ENCODE measurements around the gene HSPA1L. TPM values are rescaled to one million over a fixed set of nuclear protein-coding genes. Genes with fewer than 3 reads are reported as not detected.

The HSPA1L gene
- total and polyA plus RNA-seq, 10 of the 15 experiments (the other 5 are each of a cell fraction or from before 2014, with no cell fraction given) = 0.69 to 2.5 (median 1.5) TPM

DNA sequence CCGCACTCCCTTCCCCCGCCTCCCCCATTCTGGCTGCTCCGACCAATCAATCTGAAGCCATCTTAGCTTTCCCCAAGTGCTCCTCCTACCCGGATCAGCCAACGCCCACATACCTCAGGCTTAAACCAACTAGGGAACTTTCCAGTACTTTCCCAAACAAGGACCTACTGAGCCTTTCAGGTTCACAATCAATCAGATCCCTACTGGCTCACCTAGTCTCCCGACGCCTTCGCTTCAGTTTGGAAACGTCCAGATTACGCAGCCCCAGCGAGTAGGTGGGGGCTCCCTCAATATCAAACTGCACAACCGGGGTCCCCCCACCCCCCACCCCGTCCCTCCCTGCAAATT is 432 bp downstream of the HSPA1L start (continued):
- TF ChIP-seq, protein P1, sequence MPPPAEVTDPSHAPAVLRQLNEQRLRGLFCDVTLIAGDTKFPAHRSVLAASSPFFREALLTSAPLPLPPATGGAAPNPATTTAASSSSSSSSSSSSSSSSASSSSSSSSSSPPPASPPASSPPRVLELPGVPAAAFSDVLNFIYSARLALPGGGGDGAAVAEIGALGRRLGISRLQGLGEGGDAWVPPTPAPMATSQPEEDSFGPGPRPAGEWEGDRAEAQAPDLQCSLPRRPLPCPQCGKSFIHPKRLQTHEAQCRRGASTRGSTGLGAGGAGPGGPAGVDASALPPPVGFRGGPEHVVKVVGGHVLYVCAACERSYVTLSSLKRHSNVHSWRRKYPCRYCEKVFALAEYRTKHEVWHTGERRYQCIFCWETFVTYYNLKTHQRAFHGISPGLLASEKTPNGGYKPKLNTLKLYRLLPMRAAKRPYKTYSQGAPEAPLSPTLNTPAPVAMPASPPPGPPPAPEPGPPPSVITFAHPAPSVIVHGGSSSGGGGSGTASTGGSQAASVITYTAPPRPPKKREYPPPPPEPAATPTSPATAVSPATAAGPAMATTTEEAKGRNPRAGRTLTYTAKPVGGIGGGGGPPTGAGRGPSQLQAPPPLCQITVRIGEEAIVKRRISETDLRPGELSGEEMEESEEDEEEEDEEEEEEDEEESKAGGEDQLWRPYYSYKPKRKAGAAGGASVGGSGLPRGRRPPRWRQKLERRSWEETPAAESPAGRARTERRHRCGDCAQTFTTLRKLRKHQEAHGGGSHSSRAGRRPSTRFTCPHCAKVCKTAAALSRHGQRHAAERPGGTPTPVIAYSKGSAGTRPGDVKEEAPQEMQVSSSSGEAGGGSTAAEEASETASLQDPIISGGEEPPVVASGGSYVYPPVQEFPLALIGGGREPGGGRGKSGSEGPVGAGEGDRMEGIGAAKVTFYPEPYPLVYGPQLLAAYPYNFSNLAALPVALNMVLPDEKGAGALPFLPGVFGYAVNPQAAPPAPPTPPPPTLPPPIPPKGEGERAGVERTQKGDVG (CRISPR knock-in tag; IDR thresholded peaks at IDR 0.05) = no peak
- TF ChIP-seq, protein P2, sequence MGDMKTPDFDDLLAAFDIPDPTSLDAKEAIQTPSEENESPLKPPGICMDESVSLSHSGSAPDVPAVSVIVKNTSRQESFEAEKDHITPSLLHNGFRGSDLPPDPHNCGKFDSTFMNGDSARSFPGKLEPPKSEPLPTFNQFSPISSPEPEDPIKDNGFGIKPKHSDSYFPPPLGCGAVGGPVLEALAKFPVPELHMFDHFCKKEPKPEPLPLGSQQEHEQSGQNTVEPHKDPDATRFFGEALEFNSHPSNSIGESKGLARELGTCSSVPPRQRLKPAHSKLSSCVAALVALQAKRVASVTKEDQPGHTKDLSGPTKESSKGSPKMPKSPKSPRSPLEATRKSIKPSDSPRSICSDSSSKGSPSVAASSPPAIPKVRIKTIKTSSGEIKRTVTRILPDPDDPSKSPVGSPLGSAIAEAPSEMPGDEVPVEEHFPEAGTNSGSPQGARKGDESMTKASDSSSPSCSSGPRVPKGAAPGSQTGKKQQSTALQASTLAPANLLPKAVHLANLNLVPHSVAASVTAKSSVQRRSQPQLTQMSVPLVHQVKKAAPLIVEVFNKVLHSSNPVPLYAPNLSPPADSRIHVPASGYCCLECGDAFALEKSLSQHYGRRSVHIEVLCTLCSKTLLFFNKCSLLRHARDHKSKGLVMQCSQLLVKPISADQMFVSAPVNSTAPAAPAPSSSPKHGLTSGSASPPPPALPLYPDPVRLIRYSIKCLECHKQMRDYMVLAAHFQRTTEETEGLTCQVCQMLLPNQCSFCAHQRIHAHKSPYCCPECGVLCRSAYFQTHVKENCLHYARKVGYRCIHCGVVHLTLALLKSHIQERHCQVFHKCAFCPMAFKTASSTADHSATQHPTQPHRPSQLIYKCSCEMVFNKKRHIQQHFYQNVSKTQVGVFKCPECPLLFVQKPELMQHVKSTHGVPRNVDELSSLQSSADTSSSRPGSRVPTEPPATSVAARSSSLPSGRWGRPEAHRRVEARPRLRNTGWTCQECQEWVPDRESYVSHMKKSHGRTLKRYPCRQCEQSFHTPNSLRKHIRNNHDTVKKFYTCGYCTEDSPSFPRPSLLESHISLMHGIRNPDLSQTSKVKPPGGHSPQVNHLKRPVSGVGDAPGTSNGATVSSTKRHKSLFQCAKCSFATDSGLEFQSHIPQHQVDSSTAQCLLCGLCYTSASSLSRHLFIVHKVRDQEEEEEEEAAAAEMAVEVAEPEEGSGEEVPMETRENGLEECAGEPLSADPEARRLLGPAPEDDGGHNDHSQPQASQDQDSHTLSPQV (IDR thresholded peaks at IDR 0.05) = no peak
- TF ChIP-seq ATF3 (IDR thresholded peaks at IDR 0.05; ENCODE audit: borderline replicate concordance, extremely low read depth, low read depth, low read length) (no peak), IRF3 (IDR thresholded peaks at IDR 0.05) (no peak), SMAD1 (IDR thresholded peaks at IDR 0.05; ENCODE audit: low read depth, partially characterized antibody) (no peak), TCF12 (IDR thresholded peaks at IDR 0.05; ENCODE audit: low read depth, low read length) (no peak), GATAD2B (conservative IDR thresholded peaks at IDR 0.05; ENCODE audit: low read depth) (0 out of 2 replicates have a peak, but pooled peaks have one; percentile 38), FOS (IDR thresholded peaks at IDR 0.05; ENCODE audit: borderline replicate concordance, extremely low read depth, insufficient read length) (no peak), TAF1 (IDR thresholded peaks at IDR 0.05; ENCODE audit: borderline replicate concordance, low read depth, low read length) (0 out of 2 replicates have a peak, but pooled peaks have one; percentile 31), BCLAF1 (IDR thresholded peaks at IDR 0.05) (no peak), NR2F1 (conservative IDR thresholded peaks at IDR 0.05) (peak; percentile 30; the same call in 1 of the 2 replicates), BCL11A (IDR thresholded peaks at IDR 0.05; ENCODE audit: low read depth, low read length) (no peak)
- TF ChIP-seq, protein P3, sequence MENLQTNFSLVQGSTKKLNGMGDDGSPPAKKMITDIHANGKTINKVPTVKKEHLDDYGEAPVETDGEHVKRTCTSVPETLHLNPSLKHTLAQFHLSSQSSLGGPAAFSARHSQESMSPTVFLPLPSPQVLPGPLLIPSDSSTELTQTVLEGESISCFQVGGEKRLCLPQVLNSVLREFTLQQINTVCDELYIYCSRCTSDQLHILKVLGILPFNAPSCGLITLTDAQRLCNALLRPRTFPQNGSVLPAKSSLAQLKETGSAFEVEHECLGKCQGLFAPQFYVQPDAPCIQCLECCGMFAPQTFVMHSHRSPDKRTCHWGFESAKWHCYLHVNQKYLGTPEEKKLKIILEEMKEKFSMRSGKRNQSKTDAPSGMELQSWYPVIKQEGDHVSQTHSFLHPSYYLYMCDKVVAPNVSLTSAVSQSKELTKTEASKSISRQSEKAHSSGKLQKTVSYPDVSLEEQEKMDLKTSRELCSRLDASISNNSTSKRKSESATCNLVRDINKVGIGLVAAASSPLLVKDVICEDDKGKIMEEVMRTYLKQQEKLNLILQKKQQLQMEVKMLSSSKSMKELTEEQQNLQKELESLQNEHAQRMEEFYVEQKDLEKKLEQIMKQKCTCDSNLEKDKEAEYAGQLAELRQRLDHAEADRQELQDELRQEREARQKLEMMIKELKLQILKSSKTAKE (IDR thresholded peaks at IDR 0.05; ENCODE audit: low read depth, poor library complexity, severe bottlenecking) = peak; percentile 21
- TF ChIP-seq, protein P4, sequence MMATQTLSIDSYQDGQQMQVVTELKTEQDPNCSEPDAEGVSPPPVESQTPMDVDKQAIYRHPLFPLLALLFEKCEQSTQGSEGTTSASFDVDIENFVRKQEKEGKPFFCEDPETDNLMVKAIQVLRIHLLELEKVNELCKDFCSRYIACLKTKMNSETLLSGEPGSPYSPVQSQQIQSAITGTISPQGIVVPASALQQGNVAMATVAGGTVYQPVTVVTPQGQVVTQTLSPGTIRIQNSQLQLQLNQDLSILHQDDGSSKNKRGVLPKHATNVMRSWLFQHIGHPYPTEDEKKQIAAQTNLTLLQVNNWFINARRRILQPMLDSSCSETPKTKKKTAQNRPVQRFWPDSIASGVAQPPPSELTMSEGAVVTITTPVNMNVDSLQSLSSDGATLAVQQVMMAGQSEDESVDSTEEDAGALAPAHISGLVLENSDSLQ (IDR thresholded peaks at IDR 0.05) = peak; percentile 53

Measured in GM12878 (cell line).